A549 (cell line): Measurements from ENCODE around the gene ARPP21.

Experiments
- CBX8 ChIP-seq: fragments of 200-600 bp; sonication (generic); IDR thresholded peaks from 2 replicates; pipeline ENCODE4 v1.6.1; 2016
- CEBPB ChIP-seq, 2 experiments: fragments of >200 bp in 1 of 2; sonication (Bioruptor Twin) in 1 of 2; formaldehyde crosslinking in 1 of 2; IDR thresholded peaks; 2 replicates each; pipeline ENCODE4 v1.6.1; 2012 to 2016
- CTCF ChIP-seq: fragments of >200 bp; sonication (Bioruptor Twin); formaldehyde crosslinking; IDR thresholded peaks from 3 replicates; pipeline ENCODE4 v1.5.1; 2016
- JUN ChIP-seq, 2 experiments: fragments of >200 bp; sonication (Bioruptor Twin); formaldehyde crosslinking; IDR thresholded peaks; 2 replicates in 1 of 2; 3 replicates in 1 of 2; pipeline ENCODE4 v1.6.1; 2016 to 2017
- JUNB ChIP-seq: fragments of >200 bp; sonication (Bioruptor Twin); formaldehyde crosslinking; IDR thresholded peaks from 2 replicates; pipeline ENCODE4 v1.6.1; 2016
- NFE2L2 ChIP-seq: fragments of 150-350 bp; conservative IDR thresholded peaks from 2 replicates; pipeline ENCODE4 v1.6.1; 2014; ENCODE audit warnings: low read length
- NPAS2 ChIP-seq: fragments of 250-450 bp; sonication (Bioruptor Pico); IDR thresholded peaks from 2 replicates; pipeline ENCODE4 v1.8.0; 2022; ENCODE audit warnings: mild to moderate bottlenecking, moderate library complexity, borderline replicate concordance
- POLR2A ChIP-seq: IDR thresholded peaks from 2 replicates; pipeline ENCODE4 v1.6.1; 2012; ENCODE audit warnings: mild to moderate bottlenecking, low read length
- RCOR1 ChIP-seq: fragments of 150-350 bp; IDR thresholded peaks from 2 replicates; pipeline ENCODE4 v1.6.1; 2014; ENCODE audit warnings: antibody characterized with exemption, low read length, low read depth
- RNF2 ChIP-seq: fragments of 200-600 bp; sonication (generic); IDR thresholded peaks from 2 replicates; pipeline ENCODE4 v1.6.1; 2016; ENCODE audit warnings: low read depth, mild to moderate bottlenecking, antibody characterized with exemption, moderate library complexity, borderline replicate concordance
- SREBF2 ChIP-seq: fragments of 450-650 bp; IDR thresholded peaks from 2 replicates; pipeline ENCODE4 v1.6.1; 2014; ENCODE audit warnings: mild to moderate bottlenecking, moderate library complexity

GRCh38 chr3:35638980-35639253 is 408 bp upstream of the ARPP21 start:
- TF ChIP-seq JUNB (no peak), RNF2 (no peak), CTCF (no peak), CBX8 (no peak), NPAS2 (CRISPR knock-in tag) (no peak), RCOR1 (no peak), SREBF2 (no peak), JUN (IDR thresholded peaks at IDR 0.05) (no peak), CEBPB (IDR thresholded peaks at IDR 0.05) (no peak), NFE2L2 (no peak), POLR2A (no peak)
